HEK293 (cell line): ENCODE measurements around the gene ITGAL.

ENCODE experiments used
- CTCF ChIA-PET: fragments of 350-600 bp; formaldehyde crosslinking; extraction: SDS; loops from one replicate; lab custom pipeline; 2021; ENCODE audit warnings: antibody characterized with exemption; lab: Yijun Ruan, JAX
- POLR2A ChIA-PET: fragments of 300-600 bp; formaldehyde crosslinking; extraction: SDS; loops from one replicate; lab custom pipeline; 2020; ENCODE audit warnings: antibody characterized with exemption, inconsistent platforms; lab: Yijun Ruan, JAX
- H3K27ac ChIP-seq: fragments of 200-500 bp; sonication (Bioruptor generic); 2 replicates; pipeline ENCODE4 v1.5.1; 2014; ENCODE audit warnings: low read depth, low read length, control low read depth, inconsistent platforms; ENCODE audit errors: extremely low read depth
- H3K36me3 ChIP-seq, 2 experiments: fragments of 200-500 bp in 1 of 2; sonication (Bioruptor generic) in 1 of 2; 1 replicate in 1 of 2; 2 replicates in 1 of 2; pipeline ENCODE4 v1.5.1; 2014 to 2017; ENCODE audit warnings: inconsistent platforms in 2 of 2, low read length in 2 of 2; ENCODE audit not compliant: control insufficient read depth in 2 of 2, insufficient read depth in 1 of 2
- H3K4me1 ChIP-seq: fragments of 200-500 bp; sonication (Bioruptor generic); 2 replicates; pipeline ENCODE4 v1.5.1; 2014; ENCODE audit warnings: mild to moderate bottlenecking, low read length, inconsistent platforms; ENCODE audit not compliant: control insufficient read depth, insufficient read depth
- H3K4me3 ChIP-seq: 2 replicates; pipeline ENCODE4 v1.5.1; 2011; ENCODE audit warnings: low read depth, mild to moderate bottlenecking, control low read depth, low read length, moderate library complexity
- H3K9me3 ChIP-seq: fragments of 200-500 bp; sonication (Bioruptor generic); 2 replicates; pipeline ENCODE4 v1.5.1; 2014; ENCODE audit warnings: low read depth, low read length, inconsistent platforms; ENCODE audit not compliant: control insufficient read depth, insufficient read depth
- BCL11B ChIP-seq: fragments of 450-650 bp; formaldehyde crosslinking; IDR thresholded peaks from 2 replicates; pipeline ENCODE4 v1.5.1; 2016; ENCODE audit warnings: low read depth, missing biosample characterization, missing genetic modification characterization
- PRDM10 ChIP-seq: fragments of 450-650 bp; formaldehyde crosslinking; IDR thresholded peaks from 2 replicates; pipeline ENCODE4 v1.5.1; 2016; ENCODE audit warnings: missing biosample characterization, missing genetic modification characterization
- REPIN1 ChIP-seq: fragments of 450-650 bp; formaldehyde crosslinking; IDR thresholded peaks from 2 replicates; pipeline ENCODE4 v1.5.1; 2017; ENCODE audit warnings: missing biosample characterization, missing genetic modification characterization, low read depth
- REST ChIP-seq: fragments of 450-650 bp; formaldehyde crosslinking; IDR thresholded peaks from 2 replicates; pipeline ENCODE4 v1.5.1; 2016; ENCODE audit warnings: missing biosample characterization, missing genetic modification characterization
- ZIC2 ChIP-seq: fragments of 450-650 bp; formaldehyde crosslinking; IDR thresholded peaks from 2 replicates; pipeline ENCODE4 v1.5.1; 2016; ENCODE audit warnings: missing biosample characterization, missing genetic modification characterization
- ZNF221 ChIP-seq: fragments of 450-650 bp; formaldehyde crosslinking; IDR thresholded peaks from 2 replicates; pipeline ENCODE4 v1.5.1; 2017; ENCODE audit warnings: missing biosample characterization, missing genetic modification characterization, borderline replicate concordance
- ZNF266 ChIP-seq: fragments of 450-650 bp; formaldehyde crosslinking; IDR thresholded peaks from 2 replicates; pipeline ENCODE4 v1.5.1; 2016; ENCODE audit warnings: missing biosample characterization, missing genetic modification characterization, low read depth
- ZNF311 ChIP-seq: fragments of 450-650 bp; formaldehyde crosslinking; IDR thresholded peaks from 2 replicates; pipeline ENCODE4 v1.5.1; 2017; ENCODE audit warnings: missing biosample characterization, missing genetic modification characterization, borderline replicate concordance
- ZNF341 ChIP-seq: fragments of 450-650 bp; formaldehyde crosslinking; IDR thresholded peaks from 2 replicates; pipeline ENCODE4; 2016; ENCODE audit warnings: low read depth, missing biosample characterization, missing genetic modification characterization
- ZNF48 ChIP-seq: fragments of 450-650 bp; formaldehyde crosslinking; IDR thresholded peaks from 2 replicates; pipeline ENCODE4 v1.5.1; 2016; ENCODE audit warnings: missing biosample characterization, missing genetic modification characterization
- ZNF501 ChIP-seq: fragments of 450-650 bp; formaldehyde crosslinking; IDR thresholded peaks from 2 replicates; pipeline ENCODE4 v1.5.1; 2016; ENCODE audit warnings: missing biosample characterization, missing genetic modification characterization
- ZNF549 ChIP-seq: fragments of 450-650 bp; IDR thresholded peaks from 2 replicates; pipeline ENCODE4 v1.5.1; 2018; ENCODE audit warnings: missing biosample characterization, missing genetic modification characterization, mild to moderate bottlenecking, inconsistent platforms, moderate library complexity
- ZNF626 ChIP-seq: fragments of 450-650 bp; sonication (Bioruptor Pico); formaldehyde crosslinking; IDR thresholded peaks from 2 replicates; pipeline ENCODE4 v1.5.1; 2018; ENCODE audit warnings: missing biosample characterization, missing genetic modification characterization, inconsistent platforms

The ITGAL gene

GRCh38 chr16:30485818-30486436, 13.4 kb downstream of the ITGAL start (continued):
- TF ChIP-seq ZNF549 (tag by site-specific recombination), result no peak
- TF ChIP-seq, all 188 proteins: peak for 0

- CTCF ChIA-PET, result interaction anchor here (1.6 to 2.6 kb wide), 2 partner anchors 39 to 59 kb away, joined by 6 to 7 read pairs; partner anchors contain the start of gene DCTPP1
- Histone ChIP-seq H3K4me1 (no peaks in the 10 kb centered on the region), H3K36me3 (no peaks in the 10 kb centered on the region), H3K27ac (no peak overlapping the region), H3K9me3 (no peaks in the 10 kb centered on the region), H3K4me3 (no peak overlapping the region)
- TF ChIP-seq PRDM10 (tag by site-specific recombination), result peak; percentile 39; the same call in 1 of the 2 replicates
- TF ChIP-seq BCL11B (tag by site-specific recombination), result no peak
- TF ChIP-seq ZIC2 (tag by site-specific recombination), result peak; percentile 59
- TF ChIP-seq ZNF626 (tag by site-specific recombination), result no peak
- TF ChIP-seq ZNF266 (tag by site-specific recombination), result no peak
- TF ChIP-seq ZNF311, result no peak
- no peak for TF ChIP-seq ZNF221 (tag by site-specific recombination)
- TF ChIP-seq REST (tag by site-specific recombination), result peak; percentile 72
- TF ChIP-seq REPIN1 (tag by site-specific recombination), result no peak
- no peak for TF ChIP-seq ZNF501 (tag by site-specific recombination)
- POLR2A ChIA-PET, result interaction anchor here (0.6 kb wide), 1 partner anchor 405 kb away, joined by 7 read pairs; no protein-coding TSS in a partner anchor
These were observed 16.4 kb downstream of the ITGAL start for GRCh38 chr16:30488764-30489605.

GRCh38 chr16:30490210-30490609, 17.7 kb downstream of the ITGAL start:
- no peaks in the 10 kb centered on the region for H3K36me3 ChIP-seq
- POLR2A ChIA-PET, result interaction anchor here (0.7 kb wide), 1 partner anchor 92 kb away, joined by 7 read pairs; no protein-coding TSS in a partner anchor
- TF ChIP-seq ZNF549 (tag by site-specific recombination) (no peak), ZNF341 (tag by site-specific recombination) (peak; percentile 80), ZNF48 (tag by site-specific recombination) (no peak)
- CTCF ChIA-PET, result interaction anchor here (1.1 to 2.6 kb wide), 3 partner anchors 17 to 60 kb away, joined by 3 to 7 read pairs (median 6); partner anchors contain the start of gene DCTPP1
- no peaks in the 10 kb centered on the region for H3K9me3 ChIP-seq
- H3K27ac ChIP-seq, result no peak overlapping the region
- H3K4me3 ChIP-seq, result no peak overlapping the region
- no peaks in the 10 kb centered on the region for H3K4me1 ChIP-seq
